SU-DHL-6 (cell line): ENCODE results near the gene TOGARAM2.

Experiments
- CTCF ChIP-seq: fragments of 200-600 bp; sonication (generic); IDR thresholded peaks from one replicate; pipeline ENCODE4 v1.5.1; 2017; ENCODE audit warnings: antibody characterized with exemption, mild to moderate bottlenecking, low read length, moderate library complexity; ENCODE audit not compliant: insufficient read depth, poor library complexity, severe bottlenecking
- EZH2phosphoT487 ChIP-seq: fragments of 200-600 bp; sonication (generic), shearing (Covaris generic); conservative IDR thresholded peaks from 2 replicates; pipeline ENCODE4 v1.6.1; 2018; ENCODE audit warnings: mild to moderate bottlenecking, antibody characterized with exemption, low read length, moderate library complexity, mixed read lengths

GRCh38 chr2:28958689-28959088, 22.4 kb upstream of the TOGARAM2 start:
- TF ChIP-seq CTCF = peak; percentile 52
- TF ChIP-seq EZH2phosphoT487 = no peak
